HepG2 (cell line): ENCODE measurements around the gene H19. TPM values are rescaled to one million over a fixed set of nuclear protein-coding genes. Genes with fewer than 3 reads are reported as not detected.

Experiments used
- ATAC-seq: fragments of 200-7000 bp; cut with Tn5 transposase; 3 replicates; pipeline ENCODE4 v1.9.1; 2020; ENCODE audit warnings: mild to moderate bottlenecking, moderate library complexity
- BruUV-seq: library from RNA; stranded (reverse); fragments of 400-500 nt; replicated peaks from 2 replicates; lab custom pipeline; 2021; lab: Mats Ljungman, UMichigan
- CTCF ChIA-PET: fragments of 300-600 bp; formaldehyde crosslinking; extraction: SDS; loops from one replicate; lab custom pipeline; 2021; ENCODE audit warnings: low total read pairs, inconsistent platforms, low intra/inter-chr PET ratio; lab: Yijun Ruan, JAX
- POLR2A ChIA-PET: fragments of 350-600 bp; sonication (Branson Sonifier 250); formaldehyde crosslinking; loops from one replicate; lab custom pipeline; 2020; ENCODE audit warnings: antibody characterized with exemption, inconsistent platforms; lab: Yijun Ruan, JAX
- DNase-seq: peaks from one replicate; pipeline ENCODE4 v3.0.0-alpha.2; 2015; ENCODE audit warnings: low spot score
- FAIRE-seq: peaks from 3 replicates; lab custom pipeline; 2011; peaks lifted over from hg19 to GRCh38; lab: Jason Lieb, UNC
- H2AFZ ChIP-seq: one replicate; pipeline ENCODE4 v1.6.1; 2011; ENCODE audit warnings: low read length, inconsistent platforms
- H3K27ac ChIP-seq: fragments of 300-600 bp; 3 replicates; pipeline ENCODE4 v1.8.0; 2011; ENCODE audit warnings: mixed run types, mild to moderate bottlenecking, mixed read lengths, low read length, inconsistent platforms; ENCODE audit not compliant: insufficient read depth; ENCODE audit errors: extremely low read length
- H3K27me3 ChIP-seq, 2 experiments: fragments of 200-600 bp in 1 of 2; 2 replicates in 1 of 2; 3 replicates in 1 of 2; pipeline versions ENCODE4 v1.6.0 to v1.8.0; 2011; ENCODE audit warnings: low read length in 2 of 2, mild to moderate bottlenecking in 2 of 2, moderate library complexity in 2 of 2, inconsistent platforms in 1 of 2; ENCODE audit not compliant: insufficient read depth in 2 of 2, control insufficient read depth in 1 of 2
- H3K36me3 ChIP-seq, 2 experiments: fragments of 200-600 bp in 1 of 2; replicated peaks in 1 of 2; 2 replicates in 1 of 2; 3 replicates in 1 of 2; pipeline versions ENCODE4 v1.5.1 to v1.8.0; 2011; ENCODE audit warnings: low read length in 2 of 2, inconsistent platforms in 1 of 2; ENCODE audit not compliant: insufficient read depth in 2 of 2, control insufficient read depth in 1 of 2
- H3K4me1 ChIP-seq: 2 replicates; pipeline ENCODE4 v1.5.1; 2012; ENCODE audit warnings: low read length, inconsistent platforms; ENCODE audit not compliant: insufficient read depth
- H3K4me2 ChIP-seq: 2 replicates; pipeline ENCODE4 v1.6.0; 2011; ENCODE audit warnings: low read depth, low read length, inconsistent platforms
- H3K4me3 ChIP-seq, 3 experiments: fragments of 200-600 bp in 1 of 3; sonication (generic), shearing (Covaris generic) in 1 of 3; replicated peaks in 1 of 3; 2 replicates each; pipeline ENCODE4 v1.5.1; 2011 to 2016; ENCODE audit warnings: low read length in 3 of 3, inconsistent platforms in 2 of 3, low read depth in 2 of 3, mild to moderate bottlenecking in 2 of 3, control low read depth in 1 of 3, mixed read lengths in 1 of 3; ENCODE audit not compliant: insufficient read depth in 1 of 3
- H3K79me2 ChIP-seq: one replicate; pipeline ENCODE4 v1.6.1; 2011; ENCODE audit warnings: low read length, inconsistent platforms; ENCODE audit not compliant: insufficient read depth
- H3K9ac ChIP-seq: 2 replicates; pipeline ENCODE4 v1.6.0; 2011; ENCODE audit warnings: mild to moderate bottlenecking, low read depth, low read length, inconsistent platforms; ENCODE audit not compliant: insufficient read depth
- H3K9me3 ChIP-seq: 2 replicates; pipeline ENCODE4 v1.5.1; 2012; ENCODE audit warnings: mild to moderate bottlenecking, low read length
- H4K20me1 ChIP-seq: 2 replicates; pipeline ENCODE4 v1.6.0; 2011; ENCODE audit warnings: inconsistent platforms, mild to moderate bottlenecking, low read length, moderate library complexity; ENCODE audit not compliant: insufficient read depth
- DR1 ChIP-seq: sonication (generic); formaldehyde crosslinking; IDR thresholded peaks from 2 replicates; pipeline ENCODE4 v1.8.0; 2021; ENCODE audit warnings: mild to moderate bottlenecking, missing genetic modification reagents, inconsistent platforms
- MEIS2 ChIP-seq: sonication (generic); formaldehyde crosslinking; IDR thresholded peaks from 2 replicates; pipeline ENCODE4 v1.9.0; 2021; ENCODE audit warnings: mild to moderate bottlenecking, missing genetic modification reagents
- MIER3 ChIP-seq: IDR thresholded peaks from 2 replicates; pipeline ENCODE4 v1.6.1; 2016; ENCODE audit warnings: missing compliant biosample characterization, borderline replicate concordance
- PHF20 ChIP-seq: sonication (generic); formaldehyde crosslinking; IDR thresholded peaks from 2 replicates; pipeline ENCODE4 v1.5.0; 2020; ENCODE audit warnings: mild to moderate bottlenecking, missing genetic modification reagents
- SETDB1 ChIP-seq: sonication (generic); formaldehyde crosslinking; IDR thresholded peaks from 2 replicates; pipeline ENCODE4 v1.5.1; 2020; ENCODE audit warnings: missing genetic modification reagents, mild to moderate bottlenecking, borderline replicate concordance
- THAP11 ChIP-seq: IDR thresholded peaks from 2 replicates; pipeline ENCODE4 v1.6.1; 2016; ENCODE audit warnings: missing biosample characterization, missing genetic modification reagents
- ZNF275 ChIP-seq: sonication (generic); formaldehyde crosslinking; IDR thresholded peaks from 2 replicates; pipeline ENCODE4 v1.8.0; 2022; ENCODE audit warnings: missing genetic modification reagents, mild to moderate bottlenecking, inconsistent platforms, borderline replicate concordance
- ZNF333 ChIP-seq: sonication (generic); formaldehyde crosslinking; IDR thresholded peaks from 2 replicates; pipeline ENCODE4 v1.4.0; 2020; ENCODE audit warnings: mild to moderate bottlenecking, missing genetic modification reagents, borderline replicate concordance
- ZNF792 ChIP-seq: IDR thresholded peaks from 2 replicates; pipeline ENCODE4 v1.6.1; 2016
- ZSCAN21 ChIP-seq: sonication (generic); formaldehyde crosslinking; IDR thresholded peaks from 2 replicates; pipeline ENCODE4 v1.8.0; 2022; ENCODE audit warnings: mild to moderate bottlenecking, missing genetic modification reagents, moderate library complexity, borderline replicate concordance
- WGBS: methylation state at CpG from one replicate; pipeline ENCODE4 v1.1.6; 2017; ENCODE audit warnings: low lambda C conversion rate; 5-methylcytosine and 5-hydroxymethylcytosine counted together
- in situ Hi-C: cut with HindIII; loops from 2 replicates; pipeline ENCODE4 v1.10.0; 2017; ENCODE audit warnings: low pct_unique_long_range_greater_than_20kb; ENCODE audit not compliant: extremely low pct_ligation_motif_present
- intact Hi-C: fragments of 100-400 bp; cut with micrococcal nuclease; formaldehyde crosslinking; loops from one replicate; pipeline ENCODE4 v1.10.0; 2022; ENCODE audit not compliant: unreplicated experiment
- polyA plus RNA-seq, 8 experiments: library from polyadenylated mRNA; depleted of rRNA in 3 of 8; stranded (reverse) in 7 of 8; unstranded in 1 of 8; fragments of >200 nt; fragmentation: Illumina TruSeq in 4 of 8; extraction: Trizol in 4 of 8; gene quantifications; 2 replicates each; pipeline versions ENCODE4 v1.2.1 to v1.2.3, GENCODE V29; 2011 to 2016; ENCODE audit warnings: low read depth in 4 of 8, missing spikeins in 1 of 8, mixed read lengths in 1 of 8; ENCODE audit not compliant: insufficient read depth in 1 of 8
- total RNA-seq, 5 experiments: library from RNA; depleted of rRNA; stranded (reverse); fragments of >200 nt; fragmentation: Illumina TruSeq; extraction: Trizol; gene quantifications; 2 replicates each; pipeline ENCODE4 v1.2.3, GENCODE V29; 2016; ENCODE audit warnings: low read depth in 1 of 5
- TF ChIP-seq, protein P1 (sequence below): sonication (generic); formaldehyde crosslinking; IDR thresholded peaks from 2 replicates; pipeline ENCODE4 v1.5.1; 2020; ENCODE audit warnings: mild to moderate bottlenecking, missing genetic modification reagents, borderline replicate concordance
- TF ChIP-seq, protein P2 (sequence below), 2 experiments: sonication (generic) in 1 of 2; formaldehyde crosslinking in 1 of 2; IDR thresholded peaks; 2 replicates each; pipeline versions ENCODE4 v1.4.0 to v1.6.1; 2016 to 2020; ENCODE audit warnings: borderline replicate concordance in 1 of 2, low read depth in 1 of 2, mild to moderate bottlenecking in 1 of 2, missing genetic modification reagents in 1 of 2

H19 gene
- total and polyA plus RNA-seq, 2 of the 13 experiments (the other 11 are each of a cell fraction or from before 2014, with no cell fraction given): 1.2 to 2.4 TPM

DNA sequence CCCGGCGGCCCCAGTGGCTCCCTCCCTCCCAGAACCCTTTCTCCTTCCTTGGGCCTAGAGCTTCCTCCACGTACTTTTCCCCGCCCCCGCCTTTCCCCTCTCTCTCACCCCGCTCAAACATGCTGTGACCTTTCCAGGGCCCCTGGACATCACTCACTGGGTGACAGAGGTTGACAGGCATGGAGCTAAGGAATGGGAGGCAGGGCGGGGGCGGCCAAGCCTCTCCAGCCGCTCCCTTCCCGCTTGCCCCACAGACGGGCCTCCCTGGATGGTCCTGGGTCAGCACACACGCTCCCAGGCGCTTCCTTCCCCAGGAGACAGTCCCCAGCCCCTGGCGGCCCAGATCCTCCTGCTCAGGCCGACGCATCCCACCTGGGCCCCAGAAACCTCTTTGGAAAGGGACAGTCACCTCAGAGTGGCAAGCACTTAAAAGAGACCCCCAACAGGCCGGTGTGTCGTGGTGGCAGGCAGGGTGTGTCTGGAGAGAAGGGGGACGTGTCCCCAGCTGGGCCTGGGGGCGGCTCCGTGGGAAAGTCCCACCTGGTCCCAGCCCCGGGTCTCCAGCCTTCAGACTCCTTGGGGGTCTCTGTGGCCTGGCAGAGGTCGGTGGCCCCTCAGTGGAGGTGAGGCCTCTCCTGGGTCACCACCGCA lies 8.8 kb downstream of the H19 start:
- peak; percentile 71 for ATAC-seq
- Histone ChIP-seq H3K9me3 (no peaks in the 10 kb centered on the region), H3K4me1 (no peaks in the 10 kb centered on the region), H3K79me2 (no peaks in the 10 kb centered on the region), H3K27ac (peak overlapping the region; percentile 90), H2AFZ (no peak overlapping the region), H3K36me3 (no peaks in the 10 kb centered on the region), H3K27me3 (no peaks in the 10 kb centered on the region), H3K4me3 (peak overlapping the region in 2 of 3 experiments; percentile 49 to 50; a peak in 3 of 6 replicates), H4K20me1 (no peaks in the 10 kb centered on the region), H3K9ac (peak overlapping the region; percentile 78), H3K4me2 (peak overlapping the region; percentile 57)
- in situ Hi-C loops (no loop called here), intact Hi-C loops (no loop called here)
- FAIRE-seq: no peak
- ChIA-PET CTCF (no interaction called here), POLR2A (interaction anchor here (0.7 to 15.1 kb wide), 42 partner anchors 9 to 1282 kb away, joined by 3 to 720 read pairs (median 6); partner anchors contain the start of genes H19, IGF2, MRPL23 and SYT8)
- peak; percentile 78 for DNase-seq
- 0% methylated on average over 7 of the region's 24 CpGs for WGBS
- BruUV-seq: TSS peak; percentile 98
- TF ChIP-seq, protein P1, sequence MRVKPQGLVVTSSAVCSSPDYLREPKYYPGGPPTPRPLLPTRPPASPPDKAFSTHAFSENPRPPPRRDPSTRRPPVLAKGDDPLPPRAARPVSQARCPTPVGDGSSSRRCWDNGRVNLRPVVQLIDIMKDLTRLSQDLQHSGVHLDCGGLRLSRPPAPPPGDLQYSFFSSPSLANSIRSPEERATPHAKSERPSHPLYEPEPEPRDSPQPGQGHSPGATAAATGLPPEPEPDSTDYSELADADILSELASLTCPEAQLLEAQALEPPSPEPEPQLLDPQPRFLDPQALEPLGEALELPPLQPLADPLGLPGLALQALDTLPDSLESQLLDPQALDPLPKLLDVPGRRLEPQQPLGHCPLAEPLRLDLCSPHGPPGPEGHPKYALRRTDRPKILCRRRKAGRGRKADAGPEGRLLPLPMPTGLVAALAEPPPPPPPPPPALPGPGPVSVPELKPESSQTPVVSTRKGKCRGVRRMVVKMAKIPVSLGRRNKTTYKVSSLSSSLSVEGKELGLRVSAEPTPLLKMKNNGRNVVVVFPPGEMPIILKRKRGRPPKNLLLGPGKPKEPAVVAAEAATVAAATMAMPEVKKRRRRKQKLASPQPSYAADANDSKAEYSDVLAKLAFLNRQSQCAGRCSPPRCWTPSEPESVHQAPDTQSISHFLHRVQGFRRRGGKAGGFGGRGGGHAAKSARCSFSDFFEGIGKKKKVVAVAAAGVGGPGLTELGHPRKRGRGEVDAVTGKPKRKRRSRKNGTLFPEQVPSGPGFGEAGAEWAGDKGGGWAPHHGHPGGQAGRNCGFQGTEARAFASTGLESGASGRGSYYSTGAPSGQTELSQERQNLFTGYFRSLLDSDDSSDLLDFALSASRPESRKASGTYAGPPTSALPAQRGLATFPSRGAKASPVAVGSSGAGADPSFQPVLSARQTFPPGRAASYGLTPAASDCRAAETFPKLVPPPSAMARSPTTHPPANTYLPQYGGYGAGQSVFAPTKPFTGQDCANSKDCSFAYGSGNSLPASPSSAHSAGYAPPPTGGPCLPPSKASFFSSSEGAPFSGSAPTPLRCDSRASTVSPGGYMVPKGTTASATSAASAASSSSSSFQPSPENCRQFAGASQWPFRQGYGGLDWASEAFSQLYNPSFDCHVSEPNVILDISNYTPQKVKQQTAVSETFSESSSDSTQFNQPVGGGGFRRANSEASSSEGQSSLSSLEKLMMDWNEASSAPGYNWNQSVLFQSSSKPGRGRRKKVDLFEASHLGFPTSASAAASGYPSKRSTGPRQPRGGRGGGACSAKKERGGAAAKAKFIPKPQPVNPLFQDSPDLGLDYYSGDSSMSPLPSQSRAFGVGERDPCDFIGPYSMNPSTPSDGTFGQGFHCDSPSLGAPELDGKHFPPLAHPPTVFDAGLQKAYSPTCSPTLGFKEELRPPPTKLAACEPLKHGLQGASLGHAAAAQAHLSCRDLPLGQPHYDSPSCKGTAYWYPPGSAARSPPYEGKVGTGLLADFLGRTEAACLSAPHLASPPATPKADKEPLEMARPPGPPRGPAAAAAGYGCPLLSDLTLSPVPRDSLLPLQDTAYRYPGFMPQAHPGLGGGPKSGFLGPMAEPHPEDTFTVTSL (CRISPR knock-in tag): no peak
- TF ChIP-seq ZNF333 (CRISPR knock-in tag) (no peak), MEIS2 (CRISPR knock-in tag) (peak; percentile 97), ZNF792 (CRISPR knock-in tag) (no peak), SETDB1 (CRISPR knock-in tag) (no peak), DR1 (CRISPR knock-in tag) (no peak), ZNF275 (CRISPR knock-in tag) (no peak), PHF20 (CRISPR knock-in tag) (no peak), THAP11 (peak; percentile 45; the same call in 1 of the 2 replicates), MIER3 (CRISPR knock-in tag) (no peak), ZSCAN21 (CRISPR knock-in tag) (no peak)
- TF ChIP-seq, protein P2, sequence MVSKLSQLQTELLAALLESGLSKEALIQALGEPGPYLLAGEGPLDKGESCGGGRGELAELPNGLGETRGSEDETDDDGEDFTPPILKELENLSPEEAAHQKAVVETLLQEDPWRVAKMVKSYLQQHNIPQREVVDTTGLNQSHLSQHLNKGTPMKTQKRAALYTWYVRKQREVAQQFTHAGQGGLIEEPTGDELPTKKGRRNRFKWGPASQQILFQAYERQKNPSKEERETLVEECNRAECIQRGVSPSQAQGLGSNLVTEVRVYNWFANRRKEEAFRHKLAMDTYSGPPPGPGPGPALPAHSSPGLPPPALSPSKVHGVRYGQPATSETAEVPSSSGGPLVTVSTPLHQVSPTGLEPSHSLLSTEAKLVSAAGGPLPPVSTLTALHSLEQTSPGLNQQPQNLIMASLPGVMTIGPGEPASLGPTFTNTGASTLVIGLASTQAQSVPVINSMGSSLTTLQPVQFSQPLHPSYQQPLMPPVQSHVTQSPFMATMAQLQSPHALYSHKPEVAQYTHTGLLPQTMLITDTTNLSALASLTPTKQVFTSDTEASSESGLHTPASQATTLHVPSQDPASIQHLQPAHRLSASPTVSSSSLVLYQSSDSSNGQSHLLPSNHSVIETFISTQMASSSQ (IDR thresholded peaks at IDR 0.05; ENCODE audit: low read depth): no peak
- TF ChIP-seq, protein P2 (CRISPR knock-in tag; IDR thresholded peaks at IDR 0.05; ENCODE audit: borderline replicate concordance): no peak
